ENCODE measurements around the gene SH2B3. TPM values are rescaled to one million over a fixed set of nuclear protein-coding genes. Genes with fewer than 3 reads are reported as not detected.

The SH2B3 gene
- total RNA-seq, 1 experiment from 2014 or later: 6.5 TPM

GRCh38 chr12:111430433-111431353 is 25.0 kb downstream of the SH2B3 start:
- CTCF ChIA-PET: no interaction called here
- no peaks in the 10 kb centered on the region for H3K9me2 ChIP-seq (ENCODE audit: insufficient read depth)
- H3K4me2 ChIP-seq: no peak overlapping the region
- TF ChIP-seq EZH2 (IDR thresholded peaks at IDR 0.05; ENCODE audit: low read depth) (no peak), CTCF (conservative IDR thresholded peaks at IDR 0.05) (no peak)
- no peaks in the 10 kb centered on the region for H3K36me3 ChIP-seq (ENCODE audit: low read depth)
- BruUV-seq (replicated peaks): no TSS peak
- H4K20me1 ChIP-seq (ENCODE audit: insufficient read depth): no peaks in the 10 kb centered on the region
- H3K27ac ChIP-seq: no peak overlapping the region
- H3K4me1 ChIP-seq (replicated peaks; ENCODE audit: insufficient read depth): peaks cover 32% of the 10 kb centered on the region
- no peak overlapping the region for H2AFZ ChIP-seq
- POLR2A ChIA-PET (ENCODE audit: unreplicated experiment): no interaction called here
- H3K4me3 ChIP-seq: no peak overlapping the region
- no peaks in the 10 kb centered on the region for H3K9me3 ChIP-seq (ENCODE audit: insufficient read depth, low read depth)
- H3F3A ChIP-seq (ENCODE audit: insufficient read depth, low read depth): peaks cover 30% of the 10 kb centered on the region
- H3K27me3 ChIP-seq (ENCODE audit: insufficient read depth, low read depth): no peaks in the 10 kb centered on the region
- H3K79me2 ChIP-seq (ENCODE audit: low read depth): peaks cover 7% of the 10 kb centered on the region
- intact Hi-C loops (cut with micrococcal nuclease; ENCODE audit: unreplicated experiment): loop anchor here (5.0 kb wide), 1 partner anchor 33 kb away; no protein-coding TSS in a partner anchor
- DNase-seq: no peak

- peaks cover 19% of the 10 kb centered on the region; the same call in 1 of the 2 replicates for H3F3A ChIP-seq (ENCODE audit: insufficient read depth, low read depth)
- intact Hi-C loops (cut with micrococcal nuclease; ENCODE audit: unreplicated experiment): loop anchor here (5.0 kb wide), 1 partner anchor 34 kb away; no protein-coding TSS in a partner anchor
- no peaks in the 10 kb centered on the region for H3K9me3 ChIP-seq (ENCODE audit: insufficient read depth, low read depth)
- H3K79me2 ChIP-seq (ENCODE audit: low read depth): peaks cover 2% of the 10 kb centered on the region
- no peak for DNase-seq
- H3K4me2 ChIP-seq: no peak overlapping the region
- no peaks in the 10 kb centered on the region for H3K36me3 ChIP-seq (ENCODE audit: low read depth)
- no TSS peak for BruUV-seq (replicated peaks)
- H3K4me1 ChIP-seq (replicated peaks; ENCODE audit: insufficient read depth): peaks cover 21% of the 10 kb centered on the region; the same call in 1 of the 2 replicates
- ChIA-PET CTCF (interaction anchor here (0.6 kb wide), 1 partner anchor 19 kb away, joined by 6 read pairs; no protein-coding TSS in a partner anchor), POLR2A (ENCODE audit: unreplicated experiment) (no interaction called here)
- H2AFZ ChIP-seq: no peak overlapping the region
- TF ChIP-seq EZH2 (IDR thresholded peaks at IDR 0.05; ENCODE audit: low read depth) (no peak), CTCF (conservative IDR thresholded peaks at IDR 0.05) (no peak)
- H3K27ac ChIP-seq: no peak overlapping the region
- no peak overlapping the region for H3K4me3 ChIP-seq
- H4K20me1 ChIP-seq (ENCODE audit: insufficient read depth): no peaks in the 10 kb centered on the region; the same call in 1 of the 2 replicates
- H3K27me3 ChIP-seq (ENCODE audit: insufficient read depth, low read depth): no peaks in the 10 kb centered on the region
- no peaks in the 10 kb centered on the region for H3K9me2 ChIP-seq (ENCODE audit: insufficient read depth)
These were observed 26.0 kb downstream of the SH2B3 start for GRCh38 chr12:111431772-111432171.

- H3F3A ChIP-seq (ENCODE audit: insufficient read depth, low read depth): peaks cover 26% of the 10 kb centered on the region; the same call in 1 of the 2 replicates
- H2AFZ ChIP-seq: no peak overlapping the region
- H3K9me3 ChIP-seq (ENCODE audit: insufficient read depth, low read depth): no peaks in the 10 kb centered on the region
- BruUV-seq (replicated peaks): no TSS peak
- ChIA-PET POLR2A (ENCODE audit: unreplicated experiment) (no interaction called here), CTCF (no interaction called here)
- no peak overlapping the region for H3K4me3 ChIP-seq
- no peaks in the 10 kb centered on the region for H3K27me3 ChIP-seq (ENCODE audit: insufficient read depth, low read depth)
- no peak overlapping the region for H3K27ac ChIP-seq
- intact Hi-C loops (cut with micrococcal nuclease; ENCODE audit: unreplicated experiment): loop anchor here (5.0 kb wide), 1 partner anchor 37 kb away; no protein-coding TSS in a partner anchor
- DNase-seq: no peak
- no peaks in the 10 kb centered on the region for H3K9me2 ChIP-seq (ENCODE audit: insufficient read depth)
- no peaks in the 10 kb centered on the region; the same call in 1 of the 2 replicates for H4K20me1 ChIP-seq (ENCODE audit: insufficient read depth)
- H3K4me2 ChIP-seq: no peak overlapping the region
- H3K4me1 ChIP-seq (replicated peaks; ENCODE audit: insufficient read depth): peaks cover 34% of the 10 kb centered on the region
- peaks cover 4% of the 10 kb centered on the region; the same call in 1 of the 2 replicates for H3K79me2 ChIP-seq (ENCODE audit: low read depth)
- TF ChIP-seq EZH2 (IDR thresholded peaks at IDR 0.05; ENCODE audit: low read depth) (no peak), CTCF (conservative IDR thresholded peaks at IDR 0.05) (no peak)
- H3K36me3 ChIP-seq (ENCODE audit: low read depth): no peaks in the 10 kb centered on the region
These were observed 28.3 kb downstream of the SH2B3 start for GRCh38 chr12:111434049-111434448.
